ENCODE measurements around the gene PDK2. TPM values are rescaled to one million over a fixed set of nuclear protein-coding genes. Genes with fewer than 3 reads are reported as not detected.

PDK2 gene
- total RNA-seq, 1 donor from 2014 or later: 28.2 TPM

DNA sequence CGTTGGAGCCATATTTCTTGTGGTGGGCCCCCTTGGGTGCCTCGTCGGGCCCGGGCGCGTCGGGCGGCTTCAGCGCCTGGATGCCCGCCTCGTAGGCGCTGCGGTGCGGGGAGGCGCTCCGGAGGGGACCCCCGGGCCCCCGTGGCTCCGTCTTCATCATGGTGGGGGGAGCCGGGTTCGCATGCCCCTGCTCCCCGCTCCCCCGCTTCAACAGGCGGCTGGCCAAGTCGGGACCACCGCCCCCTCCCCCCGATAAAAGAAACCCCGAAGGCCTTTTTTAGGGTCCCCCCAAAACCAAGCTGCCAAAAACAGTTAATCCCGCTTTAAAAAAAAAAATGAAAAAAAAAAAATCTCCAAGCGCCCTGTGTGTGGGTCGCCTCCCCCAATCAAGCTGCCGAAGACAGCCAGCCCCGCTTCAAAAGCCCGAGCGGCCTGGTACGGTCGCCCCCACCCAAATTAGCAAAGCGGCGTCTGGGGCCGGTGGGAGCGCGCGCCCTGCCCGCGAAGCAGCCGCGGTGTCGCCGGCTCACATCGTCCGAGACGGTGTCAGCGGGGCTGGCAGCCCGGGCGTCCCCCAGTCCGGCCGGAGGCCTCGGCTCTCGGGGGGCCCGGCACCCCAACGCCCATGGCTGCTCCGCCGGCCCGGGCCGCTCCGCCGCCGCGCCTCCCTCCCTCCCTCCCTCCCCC, 55.3 kb downstream of the PDK2 start, which contains the start of gene PPP1R9B:
Gene PPP1R9B (minus strand): TSS at position 324 of the 687 bp plus-strand sequence. CDS start 164 bp downstream, at position 160.
- no peak for DNase-seq

DNA sequence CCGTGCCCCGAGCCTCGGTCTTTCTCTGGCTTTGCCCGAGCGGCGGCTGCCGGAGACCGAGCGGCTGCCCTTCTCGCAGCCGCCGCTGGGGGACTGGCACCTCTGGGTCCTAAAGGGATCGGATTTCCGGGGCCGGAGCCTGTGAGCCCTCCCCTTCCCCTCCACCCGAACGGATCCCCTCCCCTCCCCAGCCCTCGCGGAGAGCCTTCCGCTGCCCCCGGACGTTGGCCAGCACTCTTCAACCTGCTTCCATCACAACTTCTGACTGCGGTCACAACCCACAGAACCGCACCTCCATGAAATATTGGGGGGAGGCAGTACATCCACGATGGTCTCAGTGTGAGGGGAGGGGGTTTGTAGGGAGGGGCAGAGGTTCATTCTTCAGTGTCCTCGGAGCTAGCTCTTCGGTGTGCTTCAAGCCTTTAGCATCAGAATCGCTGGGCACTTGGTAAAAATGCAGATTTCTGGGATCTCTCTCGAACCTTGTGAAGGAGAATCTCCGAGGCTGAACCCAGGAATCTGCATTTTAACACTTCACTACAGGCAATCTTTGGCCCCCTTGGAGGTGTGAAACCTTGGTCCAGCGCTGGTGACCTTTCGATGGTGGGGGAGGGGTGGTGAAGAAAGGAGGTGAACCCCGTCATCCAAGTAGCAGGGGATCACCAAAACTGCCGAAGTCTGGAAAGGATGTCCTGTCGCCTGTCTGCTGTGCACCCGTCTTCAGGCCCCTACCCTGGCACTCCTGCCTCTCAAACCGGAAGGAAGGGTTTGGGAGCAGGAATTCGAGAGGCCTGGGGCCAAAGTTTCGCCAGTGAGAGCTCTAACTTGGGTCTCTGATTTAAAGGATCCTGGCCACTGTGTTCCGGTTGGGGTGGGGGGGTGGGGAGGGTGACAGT, 56.1 kb downstream of the PDK2 start:
- peak; percentile 96 for DNase-seq

DNA sequence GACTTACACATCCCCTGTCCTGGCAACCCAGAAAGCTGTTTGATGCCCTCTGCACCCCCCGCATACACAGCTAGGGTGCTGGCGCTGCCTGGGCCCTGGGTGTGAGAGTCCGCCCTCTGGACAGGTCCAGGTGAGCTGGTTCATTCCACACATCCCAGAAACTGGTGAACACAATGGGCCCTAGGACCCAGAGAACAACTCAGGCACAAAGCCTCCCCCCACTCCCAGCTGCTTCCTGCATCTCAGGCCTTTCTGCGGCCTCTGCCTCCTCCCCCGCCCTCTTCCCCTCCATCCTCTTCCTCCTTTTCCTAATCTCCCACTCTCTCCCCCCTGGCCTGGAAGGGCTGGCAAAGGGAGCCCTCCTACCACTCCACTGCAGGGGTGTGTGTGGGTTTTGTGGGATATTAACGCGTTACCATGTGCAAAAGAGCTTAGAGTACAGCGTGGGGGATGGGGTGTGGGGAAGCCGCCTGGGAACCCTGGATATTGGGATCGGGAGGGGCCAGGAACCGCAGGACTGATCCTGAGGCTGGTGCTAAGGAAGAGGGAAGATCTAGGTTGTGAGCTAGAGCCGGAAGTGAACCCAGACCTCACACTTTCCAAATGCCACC, 56.9 kb downstream of the PDK2 start:
- peak; percentile 96 for DNase-seq

DNA sequence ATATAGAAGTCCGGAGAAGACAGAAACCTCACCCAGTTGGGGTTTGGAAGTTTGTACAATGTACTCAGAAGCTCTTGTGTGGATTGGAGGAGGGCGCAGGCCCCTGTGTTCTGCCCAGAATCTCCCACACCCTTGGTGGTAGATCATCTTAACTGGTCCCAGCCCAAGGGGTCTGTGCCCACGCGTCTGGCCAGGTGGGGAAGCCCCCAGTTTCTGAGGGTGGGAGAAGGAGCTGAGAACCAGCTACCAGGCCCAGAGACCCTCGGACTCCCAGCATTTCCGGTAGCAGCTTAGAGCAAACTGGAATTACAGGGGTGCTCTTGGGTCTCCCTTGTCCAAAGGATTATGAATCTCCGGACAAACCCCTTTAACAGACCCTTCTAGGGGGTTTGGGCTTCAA, 57.6 kb downstream of the PDK2 start:
- no peak for DNase-seq

DNA sequence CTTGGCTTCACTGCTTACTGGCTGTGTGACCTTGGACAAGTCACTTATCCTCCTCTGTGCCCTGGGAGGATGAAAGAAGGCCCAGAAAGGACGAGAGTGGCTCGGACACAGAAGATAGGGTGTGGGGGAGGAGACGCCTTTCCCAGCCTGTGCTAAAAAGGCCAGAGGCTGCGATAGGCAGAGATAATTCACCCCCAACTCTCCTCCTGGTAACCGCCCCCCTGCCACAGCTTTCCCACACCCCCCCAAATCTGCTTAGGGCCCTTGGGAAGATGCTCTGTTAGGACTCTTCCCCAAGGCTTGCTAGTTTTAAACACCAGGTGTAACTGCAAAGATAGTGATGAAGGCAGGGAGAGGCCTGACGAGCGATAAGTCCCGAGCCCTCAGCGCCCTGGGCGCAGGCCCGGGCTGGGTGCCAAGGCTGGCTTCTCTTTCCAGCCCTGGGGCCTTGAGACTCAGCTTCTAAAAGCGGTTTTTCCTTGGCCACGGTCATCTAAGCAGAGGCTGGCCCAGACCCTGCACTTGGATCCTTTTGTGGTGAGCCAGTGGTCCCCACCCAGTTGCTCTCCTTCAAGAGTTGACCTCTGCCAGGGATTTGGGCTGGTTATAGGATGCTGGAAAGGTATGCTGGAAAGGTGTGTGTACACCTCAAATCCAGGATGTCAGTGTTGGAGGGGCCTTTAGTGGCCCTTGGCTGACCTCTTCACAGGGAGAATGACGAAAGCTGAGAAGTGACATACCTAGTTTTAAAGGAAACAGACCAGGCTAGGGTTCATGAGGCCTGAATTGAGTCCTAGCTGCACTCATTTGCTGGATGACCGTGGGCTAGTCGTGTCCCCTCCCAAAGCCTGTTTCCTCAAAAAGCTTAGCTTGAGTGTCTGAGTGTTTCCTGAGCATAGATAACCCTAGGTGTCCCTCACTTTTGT, 58.8 kb downstream of the PDK2 start:
- no peak for DNase-seq

DNA sequence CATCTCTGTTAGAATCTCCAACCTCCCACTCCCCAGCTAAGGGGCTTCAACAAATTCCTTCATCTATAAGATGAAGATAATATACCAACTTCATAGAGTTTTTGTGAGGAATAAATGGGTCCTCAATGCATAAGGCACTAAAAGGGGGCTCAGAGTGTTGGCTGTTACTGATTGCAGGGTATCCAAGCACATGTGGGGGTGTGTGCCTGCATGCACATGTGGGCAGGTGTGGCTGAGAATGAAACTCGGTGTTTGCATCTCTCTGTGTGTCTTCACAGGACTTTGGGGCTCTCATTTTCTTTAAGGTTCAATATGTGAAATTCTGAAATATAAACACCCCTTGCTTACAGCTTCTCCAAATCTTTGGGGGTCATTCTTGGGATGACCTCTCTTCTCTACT, 59.5 kb downstream of the PDK2 start:
- DNase-seq: no peak

DNA sequence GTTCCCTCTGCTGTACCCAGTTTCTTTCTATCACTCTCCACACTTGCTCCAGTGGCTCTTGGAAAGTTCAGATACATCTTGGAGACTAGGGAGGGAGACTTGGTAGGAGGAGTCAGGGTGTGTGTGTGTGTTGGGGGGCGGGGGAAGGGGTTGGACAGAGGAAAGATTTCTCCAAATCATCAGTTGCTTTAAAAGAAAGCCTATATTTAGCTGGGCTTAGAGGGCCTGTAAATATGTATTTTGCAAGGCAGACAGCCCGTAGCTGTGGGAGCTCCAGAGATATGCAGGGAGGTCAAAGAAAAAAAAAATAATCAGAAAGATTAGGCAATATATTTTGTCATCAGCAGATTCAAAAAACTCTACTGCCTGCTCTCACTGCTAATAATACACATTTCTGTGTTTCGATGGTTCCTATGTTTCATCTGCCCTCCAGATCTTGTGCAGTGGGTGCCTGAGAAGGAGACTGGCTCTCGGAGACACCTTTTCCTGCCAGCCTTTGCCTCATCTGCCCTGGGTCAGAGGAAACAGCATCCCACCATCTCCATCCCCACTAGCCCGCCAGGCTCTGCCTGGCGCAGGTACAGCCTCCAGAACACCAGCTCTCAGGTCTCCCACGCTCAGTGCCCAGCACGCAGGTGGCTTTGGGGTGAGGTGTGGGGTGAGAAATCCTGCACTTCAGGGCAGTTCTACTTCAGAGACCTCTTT, 60.1 kb downstream of the PDK2 start:
- DNase-seq: peak; percentile 45

DNA sequence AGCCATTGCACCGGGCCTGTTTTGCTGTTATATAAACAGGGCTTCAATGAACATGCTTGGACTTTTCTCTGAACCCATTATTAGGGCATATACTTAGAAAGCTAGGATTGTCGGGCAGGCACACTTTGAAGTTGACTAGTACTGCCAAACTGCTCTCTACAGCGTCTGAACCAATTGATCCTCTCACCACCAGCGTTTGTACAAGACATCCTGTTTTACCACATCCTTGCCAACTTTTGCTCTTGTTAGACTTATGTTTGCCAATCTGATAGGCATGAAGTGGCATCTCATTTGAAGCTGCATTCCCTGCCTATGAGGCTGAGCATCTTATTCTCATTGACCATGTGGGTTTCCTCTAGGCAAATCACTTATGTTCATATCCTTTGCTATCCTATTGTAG, 62.7 kb downstream of the PDK2 start:
- DNase-seq: no peak

DNA sequence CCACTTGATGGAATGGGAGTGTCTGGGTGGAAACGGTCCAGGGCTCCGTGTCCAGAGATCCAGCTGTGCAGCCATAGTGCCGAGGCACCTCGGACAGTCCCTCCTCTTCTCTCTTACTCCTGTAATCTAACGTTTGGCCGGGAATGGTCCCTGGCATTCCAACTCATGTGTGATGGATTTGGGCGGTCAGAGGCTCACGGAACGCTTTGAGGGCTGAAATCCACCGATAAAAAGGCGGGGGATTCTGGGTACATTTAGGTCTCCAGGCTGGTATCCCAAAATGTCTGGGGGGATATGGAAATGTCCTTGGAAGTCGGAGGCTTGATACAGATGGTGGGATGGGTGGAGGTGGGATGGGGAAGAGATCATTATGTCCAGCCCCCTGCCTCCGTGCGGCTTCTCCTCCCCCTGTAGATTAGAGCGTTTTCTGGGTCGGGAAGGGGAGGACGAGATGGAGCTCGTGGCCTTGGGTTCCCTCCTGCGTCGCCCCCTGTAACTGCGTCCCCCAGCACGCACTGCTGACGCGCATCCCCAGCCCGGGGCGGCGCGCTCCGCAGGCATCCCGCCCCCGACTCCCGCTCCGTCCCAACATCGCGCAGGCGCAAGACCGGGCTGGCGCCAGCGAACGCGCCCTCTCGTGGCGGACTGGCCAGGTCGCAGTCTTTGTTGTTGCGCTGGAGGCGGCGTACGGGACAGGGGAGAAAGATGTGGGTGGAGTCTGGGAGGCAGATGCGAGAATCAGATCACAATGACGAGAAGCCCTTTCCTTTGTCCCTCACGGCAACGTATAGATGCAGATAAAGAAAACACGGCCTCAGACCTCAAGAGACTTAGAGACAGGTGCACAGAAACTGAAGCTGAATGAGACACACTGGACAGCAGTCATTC, 66.1 kb downstream of the PDK2 start:
- DNase-seq: peak; percentile 98

Other genes with a start within 250 kb of the PDK2 start
- gene TAC4, start 247.3 kb upstream of the PDK2 start, total RNA-seq: not detected
- 1.2 TPM for gene DLX4, start 126.2 kb upstream of the PDK2 start, total RNA-seq
- gene DLX3, start 100.1 kb upstream of the PDK2 start, total RNA-seq: 0.82 TPM
- gene ITGA3, start 39.2 kb upstream of the PDK2 start, total RNA-seq: 42.2 TPM
- 1.0 TPM for gene SAMD14, start 34.8 kb downstream of the PDK2 start, total RNA-seq
- 30.1 TPM for gene PPP1R9B, start 55.3 kb downstream of the PDK2 start, total RNA-seq
- gene SGCA, start 70.7 kb downstream of the PDK2 start, total RNA-seq: 148 TPM
- gene COL1A1, start 106.3 kb downstream of the PDK2 start, total RNA-seq: 3,144 TPM
- not detected for gene TMEM92, start 179.1 kb downstream of the PDK2 start, total RNA-seq